H1 (cell line): ENCODE data around the gene SLMAP. TPM values are rescaled to one million over a fixed set of nuclear protein-coding genes. Genes with fewer than 3 reads are reported as not detected.

ENCODE experiments used
- BCL11A ChIP-seq, 2 experiments: IDR thresholded peaks; one replicate each; pipeline ENCODE4 v1.6.1; 2011; ENCODE audit warnings: low read depth in 2 of 2, low read length in 2 of 2, mild to moderate bottlenecking in 2 of 2
- polyA plus RNA-seq, 7 experiments: library from polyadenylated mRNA; depleted of rRNA in 3 of 7; stranded (reverse) in 5 of 7; unstranded in 2 of 7; fragments of >200 nt in 5 of 7; fragments of 200-250 nt in 2 of 7; gene quantifications; 1 replicate in 5 of 7; 2 replicates in 1 of 7; 4 replicates in 1 of 7; pipeline versions ENCODE4 v1.2.1 to v1.2.3, GENCODE V29; 2011 to 2013; ENCODE audit warnings: missing spikeins in 2 of 7, mixed read lengths in 2 of 7
- total RNA-seq: library from RNA; stranded (reverse); fragmentation: NEBNext Ultra II Directional; extraction: Animal tissue kit (Norgen Biotek cat#: 25700); gene quantifications from 2 replicates; pipeline ENCODE4 v1.2.1, GENCODE V29; 2021

Gene SLMAP
- total and polyA plus RNA-seq, 2 of the 8 experiments (the other 6 are each of a cell fraction or from before 2014, with no cell fraction given) = 13.6 to 70.4 TPM

- no peak for TF ChIP-seq BCL11A (IDR thresholded peaks at IDR 0.05; ENCODE audit: low read depth in 2 of 2, low read length in 2 of 2)
Measured at GRCh38 chr3:57764794-57765193, 8.7 kb downstream of the SLMAP start (continued).
